Thyroid gland (tissue), 4 donors: ENCODE measurements around the gene FAM219B.

Experiments used
- CTCF ChIP-seq, 6 experiments: fragments of 200-600 bp in 3 of 6; fragments of 450-650 bp in 3 of 6; sonication (generic) in 3 of 6; IDR thresholded peaks; one replicate each; pipeline ENCODE4 v1.5.1; 2016 to 2019; ENCODE audit warnings: antibody characterized with exemption in 6 of 6, mild to moderate bottlenecking in 2 of 6, inconsistent platforms in 1 of 6, moderate library complexity in 1 of 6
- POLR2A ChIP-seq, 2 donors: fragments of 450-650 bp; IDR thresholded peaks; one replicate each; pipeline ENCODE4 v1.6.1; 2017; ENCODE audit warnings: antibody characterized with exemption in 2 of 2, mild to moderate bottlenecking in 2 of 2, moderate library complexity in 1 of 2

GRCh38 chr15:74906450-74907162, at the start of gene FAM219B:
- TF ChIP-seq CTCF (IDR thresholded peaks at IDR 0.05) (no peak), POLR2A (IDR thresholded peaks at IDR 0.05) (peak; percentile 64 to 93)
